GM23338 (cell line): ENCODE measurements around the gene TNNT3. TPM values are rescaled to one million over a fixed set of nuclear protein-coding genes. Genes with fewer than 3 reads are reported as not detected.

Experiments
- ATAC-seq: fragments of 200-7000 bp; cut with Tn5 transposase; 3 replicates; pipeline ENCODE4 v1.9.1; 2020
- DNase-seq: peaks from one replicate; pipeline ENCODE4 v3.0.0-alpha.2; 2015; ENCODE audit warnings: low spot score
- H2AFZ ChIP-seq: fragments of 200-600 bp; sonication (generic); 2 replicates; pipeline ENCODE4 v1.8.0; 2016; ENCODE audit warnings: antibody characterized with exemption, mild to moderate bottlenecking, moderate library complexity
- H3F3A ChIP-seq: fragments of 200-600 bp; sonication (generic); replicated peaks from 2 replicates; pipeline ENCODE4 v1.8.0; 2017; ENCODE audit warnings: antibody characterized with exemption, mixed run types, low read depth
- H3K27ac ChIP-seq: fragments of 200-600 bp; sonication (generic); 2 replicates; pipeline ENCODE4 v1.6.1; 2016; ENCODE audit warnings: low read depth
- H3K27me3 ChIP-seq: fragments of 200-600 bp; sonication (generic); 2 replicates; pipeline ENCODE4 v1.8.0; 2016; ENCODE audit warnings: mild to moderate bottlenecking, mixed run types, moderate library complexity; ENCODE audit not compliant: insufficient read depth
- H3K36me3 ChIP-seq: fragments of 200-600 bp; sonication (generic); 2 replicates; pipeline ENCODE4 v1.8.0; 2016; ENCODE audit warnings: mild to moderate bottlenecking; ENCODE audit not compliant: insufficient read depth
- H3K4me1 ChIP-seq: fragments of 200-600 bp; sonication (generic); 2 replicates; pipeline ENCODE4 v1.8.0; 2016; ENCODE audit warnings: mild to moderate bottlenecking, moderate library complexity; ENCODE audit not compliant: insufficient read depth
- H3K4me2 ChIP-seq: fragments of 200-600 bp; sonication (generic); 2 replicates; pipeline ENCODE4 v1.7.1; 2017; ENCODE audit warnings: mixed run types
- H3K4me3 ChIP-seq: fragments of 200-600 bp; sonication (generic); 2 replicates; pipeline ENCODE4 v1.6.1; 2016; ENCODE audit warnings: mixed run types
- H3K79me2 ChIP-seq: fragments of 200-600 bp; sonication (generic); replicated peaks from 2 replicates; pipeline ENCODE4 v1.8.0; 2017; ENCODE audit warnings: mild to moderate bottlenecking; ENCODE audit not compliant: insufficient read depth
- H3K9me2 ChIP-seq: fragments of 200-600 bp; sonication (generic); 2 replicates; pipeline ENCODE4 v1.8.0; 2017; ENCODE audit not compliant: insufficient read depth
- H4K20me1 ChIP-seq: fragments of 200-600 bp; sonication (generic); replicated peaks from 2 replicates; pipeline ENCODE4 v1.8.0; 2017; ENCODE audit warnings: mild to moderate bottlenecking; ENCODE audit not compliant: insufficient read depth
- H3K27ac Mint-ChIP-seq: 2 replicates; pipeline ENCODE4 v1.8.0; 2020; ENCODE audit warnings: inconsistent platforms, mild to moderate bottlenecking, moderate library complexity, mixed read lengths
- H3K27me3 Mint-ChIP-seq: 3 replicates; pipeline ENCODE4 v1.8.0; 2022; ENCODE audit warnings: low read depth, mild to moderate bottlenecking, moderate library complexity, mixed read lengths, inconsistent platforms; ENCODE audit not compliant: insufficient read depth, poor library complexity
- H3K36me3 Mint-ChIP-seq: 3 replicates; pipeline ENCODE4 v1.8.0; 2021; ENCODE audit warnings: low read depth, mild to moderate bottlenecking, inconsistent platforms, moderate library complexity, mixed read lengths
- H3K4me1 Mint-ChIP-seq: 3 replicates; pipeline ENCODE4 v1.8.0; 2020; ENCODE audit warnings: mild to moderate bottlenecking, inconsistent platforms, mixed read lengths
- H3K4me3 Mint-ChIP-seq: 3 replicates; pipeline ENCODE4 v1.8.0; 2021; ENCODE audit warnings: moderate library complexity, mild to moderate bottlenecking, inconsistent platforms, mixed read lengths
- H3K9me3 Mint-ChIP-seq: 3 replicates; pipeline ENCODE4 v1.8.0; 2020; ENCODE audit warnings: moderate library complexity, mild to moderate bottlenecking, inconsistent platforms, mixed read lengths
- CREB1 ChIP-seq: fragments of 250-450 bp; sonication (Bioruptor Pico); IDR thresholded peaks from 2 replicates; pipeline ENCODE4 v1.5.0; 2020; ENCODE audit warnings: low read depth, mild to moderate bottlenecking, moderate library complexity
- EZH2 ChIP-seq: fragments of 200-600 bp; sonication (generic); IDR thresholded peaks from one replicate; pipeline ENCODE4 v1.8.0; 2017; ENCODE audit warnings: antibody characterized with exemption, mild to moderate bottlenecking, low read depth; ENCODE audit not compliant: unreplicated experiment
- EZH2phosphoT487 ChIP-seq: fragments of 200-600 bp; sonication (generic); IDR thresholded peaks from one replicate; pipeline ENCODE4 v1.8.1; 2018; ENCODE audit warnings: antibody characterized with exemption; ENCODE audit not compliant: unreplicated experiment
- JUNB ChIP-seq: IDR thresholded peaks from one replicate; pipeline ENCODE4 v1.6.1; 2016; ENCODE audit warnings: antibody characterized with exemption; ENCODE audit not compliant: unreplicated experiment
- NANOG ChIP-seq: IDR thresholded peaks from 2 replicates; pipeline ENCODE4 v1.6.1; 2016; ENCODE audit warnings: antibody characterized with exemption, borderline replicate concordance
- POLR2AphosphoS5 ChIP-seq: IDR thresholded peaks from 2 replicates; pipeline ENCODE4 v1.6.1; 2016; ENCODE audit warnings: antibody characterized with exemption, low read depth
- STAT1 ChIP-seq: IDR thresholded peaks from one replicate; pipeline ENCODE4 v1.6.1; 2016; ENCODE audit warnings: antibody characterized with exemption; ENCODE audit not compliant: unreplicated experiment
- ZNF114 ChIP-seq: fragments of 250-450 bp; sonication (Bioruptor Pico); IDR thresholded peaks from 2 replicates; pipeline ENCODE4 v1.5.0; 2020; ENCODE audit warnings: mild to moderate bottlenecking, moderate library complexity
- ZNF331 ChIP-seq: fragments of 250-450 bp; sonication (Bioruptor Pico); IDR thresholded peaks from 2 replicates; pipeline ENCODE4 v1.5.0; 2020; ENCODE audit warnings: low read depth, mild to moderate bottlenecking, moderate library complexity
- ZNF462 ChIP-seq: fragments of 250-450 bp; sonication (Bioruptor Pico); IDR thresholded peaks from 2 replicates; pipeline ENCODE4 v1.5.0; 2020; ENCODE audit warnings: mild to moderate bottlenecking, moderate library complexity
- polyA plus RNA-seq: library from polyadenylated mRNA; unstranded; fragments of >200 nt; fragmentation: Nextera tagmentation; extraction: Ambion mirVana; gene quantifications from 2 replicates; pipeline ENCODE4 v1.2.1, GENCODE V29; 2016
- total RNA-seq: library from RNA; depleted of rRNA; stranded (reverse); fragments of >200 nt; shearing (Covaris generic); gene quantifications from 2 replicates; pipeline ENCODE4 v1.2.3, GENCODE V29; 2014
- TF ChIP-seq, protein P1 (sequence below), 2 experiments: fragments of 200-600 bp in 1 of 2; sonication (generic) in 1 of 2; conservative IDR thresholded peaks; 2 replicates each; pipeline versions ENCODE4 v1.5.1 to v1.6.1; 2016 to 2017; ENCODE audit warnings: antibody characterized with exemption in 2 of 2, low read depth in 2 of 2, mild to moderate bottlenecking in 2 of 2, moderate library complexity in 1 of 2
- TF ChIP-seq, protein P2 (sequence below): IDR thresholded peaks from one replicate; pipeline ENCODE4 v1.6.1; 2018; ENCODE audit warnings: antibody characterized with exemption; ENCODE audit not compliant: unreplicated experiment
- TF ChIP-seq, protein P3 (sequence below): IDR thresholded peaks from 2 replicates; pipeline ENCODE4 v1.6.1; 2016; ENCODE audit warnings: antibody characterized with exemption

Gene TNNT3
- total and polyA plus RNA-seq, 2 experiments from 2014 or later, result not detected

- no peak overlapping the region for H3K4me3 Mint-ChIP-seq
These were observed 12.6 kb downstream of the TNNT3 start for GRCh38 chr11:1932105-1932480.

More at GRCh38 chr11:1932105-1932480, 12.6 kb downstream of the TNNT3 start:
- Mint-ChIP-seq H3K4me1 (0 out of 3 replicates have a peak, but pooled peaks cover 5% of the 10 kb centered on the region), H3K27me3 (peaks cover 17% of the 10 kb centered on the region), H3K27ac (no peak overlapping the region), H3K36me3 (no peaks in the 10 kb centered on the region), H3K9me3 (no peaks in the 10 kb centered on the region)
- Histone ChIP-seq H3K9me2 (no peaks in the 10 kb centered on the region), H3F3A (no peaks in the 10 kb centered on the region), H3K4me2 (no peak overlapping the region), H3K4me1 (no peaks in the 10 kb centered on the region), H3K79me2 (no peaks in the 10 kb centered on the region), H3K4me3 (no peak overlapping the region), H2AFZ (no peak overlapping the region), H3K36me3 (no peaks in the 10 kb centered on the region), H3K27ac (no peak overlapping the region), H3K27me3 (no peaks in the 10 kb centered on the region), H4K20me1 (no peaks in the 10 kb centered on the region)
- DNase-seq (no peak), ATAC-seq (no peak)
- no peak for TF ChIP-seq ZNF462
- TF ChIP-seq, protein P1, sequence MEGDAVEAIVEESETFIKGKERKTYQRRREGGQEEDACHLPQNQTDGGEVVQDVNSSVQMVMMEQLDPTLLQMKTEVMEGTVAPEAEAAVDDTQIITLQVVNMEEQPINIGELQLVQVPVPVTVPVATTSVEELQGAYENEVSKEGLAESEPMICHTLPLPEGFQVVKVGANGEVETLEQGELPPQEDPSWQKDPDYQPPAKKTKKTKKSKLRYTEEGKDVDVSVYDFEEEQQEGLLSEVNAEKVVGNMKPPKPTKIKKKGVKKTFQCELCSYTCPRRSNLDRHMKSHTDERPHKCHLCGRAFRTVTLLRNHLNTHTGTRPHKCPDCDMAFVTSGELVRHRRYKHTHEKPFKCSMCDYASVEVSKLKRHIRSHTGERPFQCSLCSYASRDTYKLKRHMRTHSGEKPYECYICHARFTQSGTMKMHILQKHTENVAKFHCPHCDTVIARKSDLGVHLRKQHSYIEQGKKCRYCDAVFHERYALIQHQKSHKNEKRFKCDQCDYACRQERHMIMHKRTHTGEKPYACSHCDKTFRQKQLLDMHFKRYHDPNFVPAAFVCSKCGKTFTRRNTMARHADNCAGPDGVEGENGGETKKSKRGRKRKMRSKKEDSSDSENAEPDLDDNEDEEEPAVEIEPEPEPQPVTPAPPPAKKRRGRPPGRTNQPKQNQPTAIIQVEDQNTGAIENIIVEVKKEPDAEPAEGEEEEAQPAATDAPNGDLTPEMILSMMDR (conservative IDR thresholded peaks at IDR 0.05; ENCODE audit: low read depth in 2 of 2), result no peak
- no peak for TF ChIP-seq CREB1
- TF ChIP-seq ZNF331 (CRISPR knock-in tag), result no peak
- TF ChIP-seq, protein P2, sequence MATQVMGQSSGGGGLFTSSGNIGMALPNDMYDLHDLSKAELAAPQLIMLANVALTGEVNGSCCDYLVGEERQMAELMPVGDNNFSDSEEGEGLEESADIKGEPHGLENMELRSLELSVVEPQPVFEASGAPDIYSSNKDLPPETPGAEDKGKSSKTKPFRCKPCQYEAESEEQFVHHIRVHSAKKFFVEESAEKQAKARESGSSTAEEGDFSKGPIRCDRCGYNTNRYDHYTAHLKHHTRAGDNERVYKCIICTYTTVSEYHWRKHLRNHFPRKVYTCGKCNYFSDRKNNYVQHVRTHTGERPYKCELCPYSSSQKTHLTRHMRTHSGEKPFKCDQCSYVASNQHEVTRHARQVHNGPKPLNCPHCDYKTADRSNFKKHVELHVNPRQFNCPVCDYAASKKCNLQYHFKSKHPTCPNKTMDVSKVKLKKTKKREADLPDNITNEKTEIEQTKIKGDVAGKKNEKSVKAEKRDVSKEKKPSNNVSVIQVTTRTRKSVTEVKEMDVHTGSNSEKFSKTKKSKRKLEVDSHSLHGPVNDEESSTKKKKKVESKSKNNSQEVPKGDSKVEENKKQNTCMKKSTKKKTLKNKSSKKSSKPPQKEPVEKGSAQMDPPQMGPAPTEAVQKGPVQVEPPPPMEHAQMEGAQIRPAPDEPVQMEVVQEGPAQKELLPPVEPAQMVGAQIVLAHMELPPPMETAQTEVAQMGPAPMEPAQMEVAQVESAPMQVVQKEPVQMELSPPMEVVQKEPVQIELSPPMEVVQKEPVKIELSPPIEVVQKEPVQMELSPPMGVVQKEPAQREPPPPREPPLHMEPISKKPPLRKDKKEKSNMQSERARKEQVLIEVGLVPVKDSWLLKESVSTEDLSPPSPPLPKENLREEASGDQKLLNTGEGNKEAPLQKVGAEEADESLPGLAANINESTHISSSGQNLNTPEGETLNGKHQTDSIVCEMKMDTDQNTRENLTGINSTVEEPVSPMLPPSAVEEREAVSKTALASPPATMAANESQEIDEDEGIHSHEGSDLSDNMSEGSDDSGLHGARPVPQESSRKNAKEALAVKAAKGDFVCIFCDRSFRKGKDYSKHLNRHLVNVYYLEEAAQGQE, result no peak
- no peak for TF ChIP-seq EZH2
- no peak for TF ChIP-seq NANOG
- TF ChIP-seq ZNF114 (CRISPR knock-in tag), result no peak
- no peak for TF ChIP-seq POLR2AphosphoS5
- TF ChIP-seq, protein P3, sequence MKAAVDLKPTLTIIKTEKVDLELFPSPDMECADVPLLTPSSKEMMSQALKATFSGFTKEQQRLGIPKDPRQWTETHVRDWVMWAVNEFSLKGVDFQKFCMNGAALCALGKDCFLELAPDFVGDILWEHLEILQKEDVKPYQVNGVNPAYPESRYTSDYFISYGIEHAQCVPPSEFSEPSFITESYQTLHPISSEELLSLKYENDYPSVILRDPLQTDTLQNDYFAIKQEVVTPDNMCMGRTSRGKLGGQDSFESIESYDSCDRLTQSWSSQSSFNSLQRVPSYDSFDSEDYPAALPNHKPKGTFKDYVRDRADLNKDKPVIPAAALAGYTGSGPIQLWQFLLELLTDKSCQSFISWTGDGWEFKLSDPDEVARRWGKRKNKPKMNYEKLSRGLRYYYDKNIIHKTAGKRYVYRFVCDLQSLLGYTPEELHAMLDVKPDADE, result no peak
- TF ChIP-seq JUNB, result no peak
- no peak for TF ChIP-seq STAT1
- TF ChIP-seq EZH2phosphoT487, result no peak
